Activated CD4-positive, alpha-beta T cell treated with anti-CD3 and anti-CD28 coated beads, Interleukin-2, Interleukin-6, amounts not matched to agents 100 ng/mL and 50 ng/mL, durations not matched to agents 16 hours and 8 hours (primary cell): ENCODE results near the gene SCARF2.
"Not testable (repeated sequence)": the region's sequence is repeated elsewhere in the genome, so short reads cannot be mapped to it uniquely, and the experiment has no call there.

Experiments used
- DNase-seq: peaks from one replicate; pipeline ENCODE4 v3.0.0-alpha.2; 2020

Gene SCARF2

GRCh38 chr22:20388200-20388599 lies 49.4 kb downstream of the SCARF2 start:
- no peak for DNase-seq

- DNase-seq, result no peak
Observed at GRCh38 chr22:20386972-20387371, 50.7 kb downstream of the SCARF2 start.

GRCh38 chr22:20386336-20386735 lies 51.3 kb downstream of the SCARF2 start:
- DNase-seq, result no peak

- no peak for DNase-seq
Observed at GRCh38 chr22:20384865-20385264, 52.8 kb downstream of the SCARF2 start.

- DNase-seq, result no peak
Observed at GRCh38 chr22:20384171-20384570, 53.5 kb downstream of the SCARF2 start.

GRCh38 chr22:20383538-20383937 lies 54.1 kb downstream of the SCARF2 start:
- DNase-seq, result no peak

GRCh38 chr22:20380486-20380885 lies 57.1 kb downstream of the SCARF2 start:
- DNase-seq, result no peak

GRCh38 chr22:20378684-20379083 lies 58.9 kb downstream of the SCARF2 start:
- not testable (repeated sequence) for DNase-seq

- DNase-seq, result no peak
Observed at GRCh38 chr22:20378110-20378509, 59.5 kb downstream of the SCARF2 start.

GRCh38 chr22:20376983-20377382 lies 60.6 kb downstream of the SCARF2 start:
- not testable (repeated sequence) for DNase-seq

- DNase-seq, result not testable (repeated sequence)
Observed at GRCh38 chr22:20376281-20376680, 61.3 kb downstream of the SCARF2 start.
